ENCODE measurements around the gene LRRC74B.

LRRC74B gene

GRCh38 chr22:21051145-21051830 lies 5.5 kb downstream of the LRRC74B start:
- Histone ChIP-seq H3K27me3 (ENCODE audit: insufficient read depth, low read depth) (no peaks in the 10 kb centered on the region; the same call in 1 of the 2 replicates), H4K20me1 (ENCODE audit: insufficient read depth) (no peaks in the 10 kb centered on the region), H3K4me3 (IDR thresholded peaks at IDR 0.05; ENCODE audit: insufficient read depth, low read depth, low read length) (no peak overlapping the region), H3K4me2 (no peak overlapping the region), H3K79me2 (ENCODE audit: insufficient read depth, low read depth) (no peaks in the 10 kb centered on the region), H3K27ac (no peak overlapping the region), H2AFZ (ENCODE audit: low read depth) (no peak overlapping the region), H3K36me3 (ENCODE audit: insufficient read depth) (no peaks in the 10 kb centered on the region), H3K9ac (no peak overlapping the region), H3K4me1 (ENCODE audit: low read depth, poor library complexity, severe bottlenecking) (no peaks in the 10 kb centered on the region)
- no peak for TF ChIP-seq CTCF (conservative IDR thresholded peaks at IDR 0.05; ENCODE audit: low read depth, low read length)

GRCh38 chr22:21051831-21052400 lies 6.2 kb downstream of the LRRC74B start:
- H3K9ac ChIP-seq = no peak overlapping the region
- no peaks in the 10 kb centered on the region for H3K27me3 ChIP-seq (ENCODE audit: insufficient read depth, low read depth)
- no peak for TF ChIP-seq CTCF (conservative IDR thresholded peaks at IDR 0.05; ENCODE audit: low read depth, low read length)
- no peaks in the 10 kb centered on the region for H3K79me2 ChIP-seq (ENCODE audit: insufficient read depth, low read depth)
- H3K4me3 ChIP-seq (IDR thresholded peaks at IDR 0.05; ENCODE audit: insufficient read depth, low read depth, low read length) = no peak overlapping the region
- no peak overlapping the region for H2AFZ ChIP-seq (ENCODE audit: low read depth)
- H4K20me1 ChIP-seq (ENCODE audit: insufficient read depth) = no peaks in the 10 kb centered on the region
- H3K36me3 ChIP-seq (ENCODE audit: insufficient read depth) = no peaks in the 10 kb centered on the region
- no peak overlapping the region for H3K27ac ChIP-seq
- H3K4me2 ChIP-seq = no peak overlapping the region
- H3K4me1 ChIP-seq (ENCODE audit: low read depth, poor library complexity, severe bottlenecking) = no peaks in the 10 kb centered on the region

GRCh38 chr22:21052715-21053459 lies 7.1 kb downstream of the LRRC74B start:
- Histone ChIP-seq H2AFZ (ENCODE audit: low read depth) (no peak overlapping the region), H3K36me3 (ENCODE audit: insufficient read depth) (no peaks in the 10 kb centered on the region), H3K9ac (no peak overlapping the region), H3K4me2 (no peak overlapping the region), H4K20me1 (ENCODE audit: insufficient read depth) (no peaks in the 10 kb centered on the region), H3K4me1 (ENCODE audit: low read depth, poor library complexity, severe bottlenecking) (no peaks in the 10 kb centered on the region), H3K4me3 (IDR thresholded peaks at IDR 0.05; ENCODE audit: insufficient read depth, low read depth, low read length) (no peak overlapping the region), H3K27ac (no peak overlapping the region), H3K79me2 (ENCODE audit: insufficient read depth, low read depth) (no peaks in the 10 kb centered on the region), H3K27me3 (ENCODE audit: insufficient read depth, low read depth) (no peaks in the 10 kb centered on the region)
- no peak for TF ChIP-seq CTCF (conservative IDR thresholded peaks at IDR 0.05; ENCODE audit: low read depth, low read length)

GRCh38 chr22:21054046-21054713 lies 8.4 kb downstream of the LRRC74B start:
- Histone ChIP-seq H3K36me3 (ENCODE audit: insufficient read depth) (no peaks in the 10 kb centered on the region), H3K27ac (no peak overlapping the region), H3K79me2 (ENCODE audit: insufficient read depth, low read depth) (no peaks in the 10 kb centered on the region), H4K20me1 (ENCODE audit: insufficient read depth) (no peaks in the 10 kb centered on the region), H3K4me2 (no peak overlapping the region), H3K9ac (no peak overlapping the region), H2AFZ (ENCODE audit: low read depth) (no peak overlapping the region), H3K4me3 (IDR thresholded peaks at IDR 0.05; ENCODE audit: insufficient read depth, low read depth, low read length) (no peak overlapping the region), H3K27me3 (ENCODE audit: insufficient read depth, low read depth) (no peaks in the 10 kb centered on the region), H3K4me1 (ENCODE audit: low read depth, poor library complexity, severe bottlenecking) (no peaks in the 10 kb centered on the region)
- TF ChIP-seq CTCF (conservative IDR thresholded peaks at IDR 0.05; ENCODE audit: low read depth, low read length) = no peak
